MCF 10A (cell line): ENCODE results near the gene B9D1. TPM values are rescaled to one million over a fixed set of nuclear protein-coding genes. Genes with fewer than 3 reads are reported as not detected.

Experiments
- BruUV-seq: library from RNA; stranded (reverse); fragments of 400-500 nt; replicated peaks from 2 replicates; lab custom pipeline; 2021; lab: Mats Ljungman, UMichigan
- CTCF ChIA-PET: fragments of 300-600 bp; sonication (Branson Sonifier 250); formaldehyde crosslinking; extraction: SDS; loops from one replicate; lab custom pipeline; 2021; ENCODE audit warnings: antibody characterized with exemption, inconsistent platforms; lab: Yijun Ruan, JAX
- POLR2A ChIA-PET: fragments of 300-600, 350-650 bp; sonication (Branson Sonifier 250); formaldehyde crosslinking; extraction: SDS; loops from one replicate; lab custom pipeline; 2020; ENCODE audit warnings: antibody characterized with exemption, inconsistent platforms; lab: Yijun Ruan, JAX
- DNase-seq: peaks from one replicate; pipeline ENCODE4 v3.0.0-alpha.2; 2018; ENCODE audit not compliant: unreplicated experiment
- H3K27ac Mint-ChIP-seq: one replicate; pipeline ENCODE4 v1.8.0; 2022; ENCODE audit warnings: mild to moderate bottlenecking, low read depth, mixed read lengths; ENCODE audit not compliant: unreplicated experiment
- H3K27me3 Mint-ChIP-seq: one replicate; pipeline ENCODE4 v1.8.0; 2022; ENCODE audit warnings: mixed read lengths; ENCODE audit not compliant: insufficient read depth, unreplicated experiment
- H3K36me3 Mint-ChIP-seq: one replicate; pipeline ENCODE4 v1.8.0; 2022; ENCODE audit warnings: mild to moderate bottlenecking, moderate library complexity, mixed read lengths; ENCODE audit not compliant: insufficient read depth, unreplicated experiment
- H3K4me1 Mint-ChIP-seq: one replicate; pipeline ENCODE4 v1.8.0; 2022; ENCODE audit warnings: mixed read lengths; ENCODE audit not compliant: insufficient read depth, unreplicated experiment
- H3K4me3 Mint-ChIP-seq: one replicate; pipeline ENCODE4 v1.8.0; 2022; ENCODE audit warnings: mild to moderate bottlenecking, moderate library complexity, mixed read lengths; ENCODE audit not compliant: unreplicated experiment
- H3K9me3 Mint-ChIP-seq: one replicate; pipeline ENCODE4 v1.8.0; 2022; ENCODE audit warnings: mixed read lengths; ENCODE audit not compliant: unreplicated experiment
- intact Hi-C: fragments of 100-400 bp; cut with micrococcal nuclease; formaldehyde crosslinking; loops from 2 replicates; pipeline ENCODE4 v1.14.1; 2022
- total RNA-seq: library from RNA; stranded (reverse); gene quantifications from 2 replicates; pipeline ENCODE4 v1.2.3, GENCODE V29; 2022
- TF ChIP-seq, protein P1 (sequence below): fragments of 200-600 bp; IDR thresholded peaks from one replicate; pipeline ENCODE4 v1.8.0; 2022; ENCODE audit warnings: antibody characterized with exemption, mild to moderate bottlenecking; ENCODE audit not compliant: unreplicated experiment

Gene B9D1
- total RNA-seq, 1 experiment from 2014 or later: 33.0 TPM

DNA sequence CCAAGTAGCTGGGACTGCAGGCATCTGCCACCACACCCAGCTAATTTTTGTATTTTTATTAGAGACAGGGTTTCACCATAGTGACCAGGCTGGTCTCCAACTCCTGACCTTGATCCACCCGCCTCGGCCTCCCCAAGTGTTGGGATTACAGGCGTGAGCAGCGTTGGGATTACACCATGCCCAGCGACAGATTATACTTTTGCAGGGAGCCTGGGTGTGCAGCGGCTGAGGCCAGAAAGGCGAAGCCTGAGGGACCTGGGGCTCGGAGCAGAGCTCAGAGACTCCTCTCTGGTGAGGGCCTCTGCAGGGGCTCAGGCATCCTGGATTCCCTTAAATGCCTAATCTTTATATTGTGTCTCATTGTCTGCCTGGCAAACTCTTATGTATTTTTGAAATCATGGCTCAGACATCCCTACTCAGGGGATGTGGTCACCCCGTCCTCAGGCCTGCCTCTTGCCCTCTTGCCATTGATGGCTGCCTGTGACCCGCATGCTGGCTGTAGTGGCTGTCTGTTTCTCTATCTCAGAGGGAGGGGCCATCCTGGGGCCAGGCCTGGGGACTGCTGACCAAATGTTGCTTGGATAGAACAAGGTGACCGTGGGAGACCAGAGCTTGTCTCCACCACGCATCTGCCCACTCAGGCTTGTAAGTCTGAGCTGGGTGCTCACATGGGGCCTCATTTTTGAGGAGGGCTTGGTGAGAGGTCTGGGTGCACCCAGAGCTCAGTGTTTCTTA lies 42.6 kb downstream of the B9D1 start:
- no TSS peak for BruUV-seq
- no peak overlapping the region for H3K27ac Mint-ChIP-seq
- H3K36me3 Mint-ChIP-seq: peaks cover 46% of the 10 kb centered on the region
- TF ChIP-seq, protein P1, sequence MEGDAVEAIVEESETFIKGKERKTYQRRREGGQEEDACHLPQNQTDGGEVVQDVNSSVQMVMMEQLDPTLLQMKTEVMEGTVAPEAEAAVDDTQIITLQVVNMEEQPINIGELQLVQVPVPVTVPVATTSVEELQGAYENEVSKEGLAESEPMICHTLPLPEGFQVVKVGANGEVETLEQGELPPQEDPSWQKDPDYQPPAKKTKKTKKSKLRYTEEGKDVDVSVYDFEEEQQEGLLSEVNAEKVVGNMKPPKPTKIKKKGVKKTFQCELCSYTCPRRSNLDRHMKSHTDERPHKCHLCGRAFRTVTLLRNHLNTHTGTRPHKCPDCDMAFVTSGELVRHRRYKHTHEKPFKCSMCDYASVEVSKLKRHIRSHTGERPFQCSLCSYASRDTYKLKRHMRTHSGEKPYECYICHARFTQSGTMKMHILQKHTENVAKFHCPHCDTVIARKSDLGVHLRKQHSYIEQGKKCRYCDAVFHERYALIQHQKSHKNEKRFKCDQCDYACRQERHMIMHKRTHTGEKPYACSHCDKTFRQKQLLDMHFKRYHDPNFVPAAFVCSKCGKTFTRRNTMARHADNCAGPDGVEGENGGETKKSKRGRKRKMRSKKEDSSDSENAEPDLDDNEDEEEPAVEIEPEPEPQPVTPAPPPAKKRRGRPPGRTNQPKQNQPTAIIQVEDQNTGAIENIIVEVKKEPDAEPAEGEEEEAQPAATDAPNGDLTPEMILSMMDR: no peak
- H3K4me1 Mint-ChIP-seq: no peaks in the 10 kb centered on the region
- no peak overlapping the region for H3K4me3 Mint-ChIP-seq
- intact Hi-C loops: no loop called here
- no peak for DNase-seq
- POLR2A ChIA-PET: no interaction called here
- CTCF ChIA-PET: no interaction called here
- peaks cover 8% of the 10 kb centered on the region for H3K9me3 Mint-ChIP-seq
- no peaks in the 10 kb centered on the region for H3K27me3 Mint-ChIP-seq

DNA sequence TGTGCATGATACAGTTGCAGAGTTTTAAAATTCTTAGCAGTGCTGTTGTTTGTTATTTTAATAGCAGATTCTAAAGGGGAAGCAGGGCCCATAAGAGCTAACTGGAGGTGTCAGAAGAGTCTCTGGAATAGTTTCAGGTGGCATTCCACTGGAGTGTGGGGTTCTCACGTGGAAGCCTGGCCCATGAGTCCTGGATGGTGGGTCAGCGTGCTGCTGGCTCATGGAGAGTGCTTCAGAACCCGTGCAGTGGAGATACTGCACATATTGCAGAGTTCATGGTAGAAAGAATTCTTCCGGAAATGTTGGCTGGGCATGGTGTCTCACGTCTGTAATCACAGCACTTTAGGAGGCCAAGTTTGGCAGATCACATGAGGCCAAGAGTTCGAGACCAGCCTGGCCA lies 43.9 kb downstream of the B9D1 start:
- DNase-seq: no peak
- H3K27me3 Mint-ChIP-seq: no peaks in the 10 kb centered on the region
- peaks cover 8% of the 10 kb centered on the region for H3K4me1 Mint-ChIP-seq
- CTCF ChIA-PET: no interaction called here
- POLR2A ChIA-PET: no interaction called here
- H3K36me3 Mint-ChIP-seq: peaks cover 49% of the 10 kb centered on the region
- H3K9me3 Mint-ChIP-seq: peaks cover 4% of the 10 kb centered on the region
- no TSS peak for BruUV-seq
- H3K27ac Mint-ChIP-seq: no peak overlapping the region
- TF ChIP-seq, protein P1: no peak
- intact Hi-C loops: no loop called here
- no peak overlapping the region for H3K4me3 Mint-ChIP-seq

DNA sequence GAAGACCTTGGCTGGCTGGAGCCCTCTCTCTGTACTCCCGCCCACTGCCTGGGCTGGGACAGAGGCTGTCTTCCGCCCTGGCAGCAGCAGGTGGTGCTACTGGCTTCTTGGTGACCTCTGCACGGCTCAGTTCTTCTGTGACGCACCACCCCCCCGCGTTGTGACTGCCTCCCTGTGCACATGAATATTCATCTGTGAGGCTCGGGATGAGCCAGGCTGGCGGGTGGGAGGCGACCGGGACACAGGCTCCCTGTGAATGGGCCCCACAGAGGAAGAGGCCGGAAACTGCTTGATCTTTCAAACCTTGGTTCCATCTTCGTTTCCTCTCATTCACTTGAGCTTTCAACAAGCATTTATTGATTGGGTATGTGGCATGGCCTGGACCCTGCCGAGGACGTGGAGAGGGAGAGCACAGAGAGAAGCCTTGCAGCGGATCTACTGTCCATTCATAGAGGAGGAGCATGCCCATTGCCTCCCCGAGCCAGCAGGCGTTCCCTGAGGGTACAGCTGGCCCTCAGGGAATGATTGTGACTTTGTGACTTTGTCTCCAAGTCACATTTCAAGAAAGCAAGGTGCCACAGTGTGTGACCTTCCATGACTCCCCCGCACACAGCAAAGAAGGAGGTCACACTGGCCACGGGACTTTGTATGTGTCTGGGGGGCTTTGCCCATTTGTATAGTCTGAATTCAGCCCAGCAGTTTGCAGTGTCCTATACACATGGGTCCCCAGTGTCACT lies 45.0 kb downstream of the B9D1 start:
- TF ChIP-seq, protein P1: no peak
- H3K9me3 Mint-ChIP-seq: no peaks in the 10 kb centered on the region
- no peak overlapping the region for H3K27ac Mint-ChIP-seq
- intact Hi-C loops: no loop called here
- BruUV-seq: no TSS peak
- H3K36me3 Mint-ChIP-seq: peaks cover 52% of the 10 kb centered on the region
- H3K27me3 Mint-ChIP-seq: no peaks in the 10 kb centered on the region
- ChIA-PET CTCF (interaction anchor here (0.6 kb wide), 1 partner anchor 14 kb away, joined by 3 read pairs; no protein-coding TSS in a partner anchor), POLR2A (no interaction called here)
- no peak overlapping the region for H3K4me3 Mint-ChIP-seq
- no peak for DNase-seq
- H3K4me1 Mint-ChIP-seq: peaks cover 10% of the 10 kb centered on the region

DNA sequence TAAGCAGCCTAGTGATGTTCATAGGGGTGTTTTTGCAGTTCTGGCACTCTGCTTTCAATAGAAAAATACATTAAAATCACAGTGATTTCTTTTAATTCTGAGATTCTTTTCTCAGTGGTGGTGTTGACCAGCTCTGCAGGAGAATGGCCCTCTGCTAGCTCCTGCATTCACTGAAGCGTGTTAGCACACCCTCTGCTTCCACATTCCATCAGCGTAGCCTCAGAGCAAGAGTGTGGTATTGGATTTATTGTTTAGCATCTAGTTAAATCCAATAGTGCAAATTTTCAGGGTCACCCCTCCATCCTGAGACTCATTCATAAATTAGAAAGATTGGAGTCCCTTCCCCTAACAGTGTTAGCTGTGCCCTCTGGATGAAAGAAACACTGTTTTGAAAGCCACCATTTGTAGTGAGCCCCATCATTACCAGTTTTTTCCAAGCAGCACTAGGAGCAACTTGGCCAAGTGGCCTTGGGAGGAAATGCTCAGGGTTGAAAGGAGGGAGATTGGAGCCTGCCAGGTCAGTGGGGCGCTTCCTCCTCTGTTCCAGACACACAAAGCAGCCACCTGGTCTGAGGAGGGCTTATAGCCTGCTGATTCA lies 45.7 kb downstream of the B9D1 start:
- Mint-ChIP-seq H3K27me3 (no peaks in the 10 kb centered on the region), H3K27ac (no peak overlapping the region), H3K36me3 (peaks cover 50% of the 10 kb centered on the region)

More for the DNA sequence above, 45.7 kb downstream of the B9D1 start:
- Mint-ChIP-seq H3K9me3 (no peaks in the 10 kb centered on the region), H3K4me3 (no peak overlapping the region), H3K4me1 (peaks cover 10% of the 10 kb centered on the region)
- ChIA-PET POLR2A (no interaction called here), CTCF (interaction anchor here (0.6 kb wide), 1 partner anchor 19 kb away, joined by 3 read pairs; no protein-coding TSS in a partner anchor)
- DNase-seq: no peak
- BruUV-seq: no TSS peak
- TF ChIP-seq, protein P1: no peak
- intact Hi-C loops: no loop called here
